Myocyte (in vitro differentiated cells): ENCODE data around the gene NEU3. TPM values are rescaled to one million over a fixed set of nuclear protein-coding genes. Genes with fewer than 3 reads are reported as not detected.
"Not testable (repeated sequence)": the region's sequence is repeated elsewhere in the genome, so short reads cannot be mapped to it uniquely, and the experiment has no call there.

ENCODE experiments used
- DNase-seq: peaks from one replicate; pipeline ENCODE4 v3.0.0-alpha.2; 2012; ENCODE audit warnings: low read depth
- polyA plus RNA-seq: library from polyadenylated mRNA; unstranded; fragments of >200 nt; gene quantifications from one replicate; pipeline ENCODE4 v1.2.1, GENCODE V29; 2012; ENCODE audit warnings: missing spikeins
- total RNA-seq: library from RNA; depleted of rRNA; stranded (reverse); fragments of >200 nt; gene quantifications from 2 replicates; pipeline ENCODE4 v1.2.3, GENCODE V29; 2014

The NEU3 gene
- 4.3 and 6.2 TPM in 2 replicates for total RNA-seq
- polyA plus RNA-seq: 3.9 TPM

- DNase-seq: peak; percentile 74
Measured at GRCh38 chr11:74988541-74989259, at the start of gene NEU3. TSS of gene NEU3 (plus strand) at chr11:74988933. CDS start at chr11:74989061, 128 bp downstream.

DNA sequence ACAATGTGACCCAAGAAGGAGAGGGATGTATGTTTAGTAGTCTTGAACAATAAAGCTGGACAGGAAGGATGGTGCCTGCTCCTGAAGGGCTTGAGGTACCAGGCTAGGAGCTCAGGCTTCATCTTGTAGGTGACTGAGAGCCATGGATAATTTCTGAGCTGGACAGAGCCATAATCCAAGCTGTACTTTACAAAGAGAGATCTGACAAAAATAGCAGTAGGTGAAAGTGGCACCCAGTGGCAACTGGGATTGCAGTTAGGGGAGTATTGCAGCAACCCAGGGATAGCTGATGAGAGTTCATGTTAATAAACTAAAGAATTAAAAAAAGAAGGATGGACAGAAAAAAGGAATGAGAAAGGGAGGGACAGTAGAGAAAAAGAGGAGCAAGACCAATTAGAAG, 47.2 kb upstream of the NEU3 start:
- DNase-seq: no peak

- no peak for DNase-seq
Measured at GRCh38 chr11:74942073-74942759, 46.5 kb upstream of the NEU3 start.

DNA sequence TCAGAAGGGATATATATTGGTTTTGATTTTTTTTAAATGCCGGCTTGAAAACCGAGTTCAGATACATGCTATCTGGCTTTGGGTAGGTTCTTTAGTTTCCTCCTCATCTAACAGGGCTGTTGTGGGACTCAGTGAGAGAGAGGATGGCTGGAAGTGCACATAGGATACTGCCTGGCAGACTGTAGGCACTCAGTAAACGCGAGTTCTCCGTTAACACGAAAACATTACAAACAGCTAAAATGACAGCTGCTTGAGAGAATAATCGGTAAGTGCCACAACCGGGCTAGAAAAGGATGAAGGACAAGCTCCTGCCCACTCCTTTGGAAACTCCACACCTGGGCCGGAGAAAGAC, 40.2 kb upstream of the NEU3 start:
- no peak for DNase-seq

DNA sequence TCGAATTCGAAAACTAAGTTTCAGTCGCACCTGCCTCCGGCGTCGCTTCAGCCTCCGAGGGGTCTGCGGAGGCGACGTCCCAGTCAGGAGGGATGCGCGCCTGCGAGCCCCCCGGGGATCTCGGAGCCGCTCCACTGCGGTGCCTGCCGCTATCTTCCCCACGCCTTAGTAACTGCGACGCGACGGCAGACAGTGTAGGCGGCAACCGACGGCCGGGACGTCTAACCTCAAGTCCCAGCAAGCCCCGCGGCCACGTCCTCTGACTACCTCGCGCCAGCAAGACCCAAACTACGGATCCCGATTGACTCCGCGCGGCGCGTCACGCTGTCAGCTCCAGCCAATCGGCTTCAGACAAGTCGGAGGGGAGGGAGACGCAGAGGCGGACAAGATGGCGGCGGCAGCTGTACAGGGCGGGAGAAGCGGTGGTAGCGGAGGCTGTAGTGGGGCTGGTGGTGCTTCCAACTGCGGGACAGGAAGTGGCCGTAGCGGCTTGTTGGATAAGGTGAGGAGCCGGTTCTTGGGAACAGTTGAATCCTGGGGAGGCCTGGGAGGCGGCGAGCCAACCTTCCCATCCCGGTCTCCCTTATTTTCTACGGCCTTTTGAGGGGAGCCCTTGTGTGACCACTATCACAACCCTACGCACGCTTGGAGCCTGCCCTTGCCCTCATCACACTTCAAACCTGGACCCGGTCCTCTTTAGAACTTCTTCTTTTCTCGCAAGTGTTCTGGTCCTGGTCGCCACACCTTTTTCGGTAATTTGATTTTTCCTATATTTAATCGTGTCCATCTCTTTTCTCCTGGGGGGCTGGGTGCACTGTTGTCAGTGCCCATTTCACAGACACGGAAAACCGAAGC, 39.6 kb upstream of the NEU3 start, which contains the start of the genes SPCS2 and XRRA1:
Gene SPCS2 (plus strand): TSS at position 369 of the 855 bp plus-strand sequence. CDS start 20 bp downstream, at position 389.
Gene XRRA1 (minus strand): TSS at position 194 of the 855 bp plus-strand sequence. CDS start 8,213 bp downstream, outside the sequence.
- DNase-seq: peak; percentile 99

GRCh38 chr11:74949753-74950137, 39.0 kb upstream of the NEU3 start:
- DNase-seq: no peak

DNA sequence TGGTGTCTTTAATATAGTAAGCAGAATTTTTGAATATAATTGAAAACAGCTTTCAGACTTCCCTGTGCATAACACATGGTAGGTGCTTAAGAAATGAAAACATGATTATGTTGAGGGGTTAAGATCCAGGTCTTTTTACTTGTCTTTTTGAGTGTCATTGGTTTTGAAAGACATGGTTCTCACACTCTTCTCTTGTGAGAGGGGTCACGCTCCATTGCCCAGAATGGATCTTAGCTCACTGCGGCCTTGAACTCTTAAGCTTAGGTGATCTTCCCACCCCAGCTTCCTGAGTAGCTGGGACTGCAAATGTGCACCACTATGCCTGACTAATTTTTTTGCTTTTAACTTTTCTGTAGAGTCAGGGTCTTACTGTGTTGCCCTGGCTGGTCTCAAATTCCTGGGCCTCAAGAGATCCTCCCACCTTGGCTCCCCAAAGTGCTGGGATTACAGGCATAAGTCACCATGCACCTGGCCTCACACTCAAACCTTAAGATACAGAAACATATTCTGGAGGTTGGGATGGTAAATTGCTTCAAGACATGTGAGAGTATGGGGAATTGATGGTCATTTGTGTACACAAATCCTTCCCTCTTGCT, 38.3 kb upstream of the NEU3 start:
- DNase-seq: no peak

- no peak for DNase-seq
Measured at GRCh38 chr11:74951226-74951625, 37.5 kb upstream of the NEU3 start.

- DNase-seq: no peak
Measured at GRCh38 chr11:74952752-74953151, 36.0 kb upstream of the NEU3 start.

DNA sequence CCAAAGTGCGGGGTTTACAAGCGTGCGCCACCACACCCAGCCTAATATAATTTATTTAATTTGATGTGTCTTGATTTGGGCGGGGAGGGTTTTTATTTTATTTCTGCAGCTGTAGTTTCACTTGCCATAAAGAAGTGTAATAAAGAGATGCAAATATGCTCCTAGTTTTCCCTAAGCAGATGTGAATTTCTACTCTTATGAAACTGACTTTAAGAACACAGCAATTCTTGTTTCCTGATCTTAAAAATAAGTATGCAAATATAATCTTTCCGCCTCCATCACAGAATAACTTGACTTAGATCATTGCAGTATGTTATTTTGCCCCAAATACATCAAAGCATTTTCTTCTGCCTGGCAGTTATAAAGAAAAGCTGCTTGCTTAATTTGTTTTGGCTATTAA, 35.3 kb upstream of the NEU3 start:
- DNase-seq: no peak

GRCh38 chr11:74954199-74954598, 34.5 kb upstream of the NEU3 start:
- no peak for DNase-seq

DNA sequence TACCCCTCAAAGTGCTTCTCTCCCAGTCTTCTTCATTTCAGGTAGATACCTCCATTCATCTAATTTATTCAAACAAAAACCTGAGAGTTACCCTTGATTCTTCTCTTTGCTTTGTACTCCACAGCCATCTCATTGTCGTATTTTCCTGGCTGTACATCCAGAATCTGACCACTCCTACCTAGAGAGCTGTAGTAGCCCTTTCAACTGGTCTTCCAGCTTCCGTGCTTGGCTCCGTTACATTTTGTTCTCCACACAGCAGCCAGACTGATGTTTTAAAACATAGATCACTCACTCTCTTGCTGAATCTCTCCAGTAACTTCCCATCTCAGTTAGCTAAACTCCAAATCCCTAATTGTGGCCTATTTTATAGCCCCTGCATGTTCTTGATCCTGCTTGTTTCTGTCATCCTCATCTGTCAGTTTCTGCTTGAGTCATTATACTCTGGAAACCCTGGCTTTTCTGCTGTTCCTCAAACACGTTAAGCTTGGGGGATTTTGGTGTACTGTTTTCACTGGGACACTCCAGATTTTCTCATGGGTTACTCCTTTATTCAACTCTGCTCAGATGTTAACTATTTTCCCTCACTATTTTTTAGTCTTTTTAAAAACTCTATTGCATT, 32.2 kb upstream of the NEU3 start:
- no peak for DNase-seq

DNA sequence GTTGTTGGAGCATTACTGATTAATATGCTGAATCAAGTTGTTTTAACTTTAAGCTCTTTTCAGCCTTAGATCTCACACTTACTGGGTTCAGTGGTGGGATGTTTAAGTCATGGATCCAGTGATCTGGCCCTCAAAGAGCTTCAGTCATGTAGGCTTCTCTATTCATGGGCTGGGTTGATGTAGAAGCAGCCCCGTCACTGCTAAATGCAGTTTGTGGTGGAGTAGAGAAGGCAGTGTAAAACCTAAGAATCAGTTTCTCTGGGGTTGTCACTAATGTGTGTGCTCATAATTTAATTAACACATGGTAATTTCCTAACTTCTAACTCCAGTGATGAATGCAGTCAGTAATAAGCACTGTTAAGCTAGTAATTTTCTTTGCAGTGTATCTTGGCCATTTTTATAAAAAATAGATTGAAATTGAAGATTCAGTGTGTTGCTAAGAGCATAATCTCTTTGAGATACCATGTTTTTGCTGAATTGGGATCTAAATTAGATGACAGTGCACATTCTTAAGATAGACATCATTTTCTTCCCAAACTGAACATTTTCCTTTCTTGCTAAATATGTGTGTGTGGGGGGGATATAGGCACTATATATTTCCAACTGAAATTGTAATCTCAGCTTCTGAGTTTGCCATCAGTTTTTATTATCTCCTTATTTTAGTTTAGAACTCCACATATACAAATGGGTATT, 30.6 kb upstream of the NEU3 start:
- DNase-seq: no peak

GRCh38 chr11:74960128-74960527, 28.6 kb upstream of the NEU3 start:
- DNase-seq: not testable (repeated sequence)

GRCh38 chr11:74966651-74967050, 22.1 kb upstream of the NEU3 start:
- no peak for DNase-seq

GRCh38 chr11:74970852-74971395, 17.8 kb upstream of the NEU3 start:
- DNase-seq: no peak

- no peak for DNase-seq
Measured at GRCh38 chr11:74971424-74971823, 17.3 kb upstream of the NEU3 start.

GRCh38 chr11:74978041-74978440, 10.7 kb upstream of the NEU3 start:
- DNase-seq: no peak

DNA sequence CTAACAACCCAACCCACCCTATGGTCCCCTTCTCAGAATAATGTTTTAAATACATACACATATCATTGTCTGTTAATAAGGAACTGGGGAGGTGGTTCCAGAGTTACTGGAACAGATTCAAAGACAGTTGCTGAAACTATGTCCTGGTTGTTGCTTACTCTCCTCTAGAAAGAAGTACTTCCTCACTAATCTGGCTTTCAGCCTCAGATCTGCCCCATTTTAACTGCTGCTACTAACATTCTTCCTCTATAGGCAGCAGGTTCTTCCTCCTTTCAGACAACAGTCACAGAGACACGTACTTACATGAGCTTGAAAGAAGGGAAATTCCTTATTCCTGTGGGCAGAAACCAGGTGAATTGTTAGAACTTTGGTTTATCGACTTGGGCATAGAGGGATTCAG, 8.1 kb upstream of the NEU3 start:
- no peak for DNase-seq

DNA sequence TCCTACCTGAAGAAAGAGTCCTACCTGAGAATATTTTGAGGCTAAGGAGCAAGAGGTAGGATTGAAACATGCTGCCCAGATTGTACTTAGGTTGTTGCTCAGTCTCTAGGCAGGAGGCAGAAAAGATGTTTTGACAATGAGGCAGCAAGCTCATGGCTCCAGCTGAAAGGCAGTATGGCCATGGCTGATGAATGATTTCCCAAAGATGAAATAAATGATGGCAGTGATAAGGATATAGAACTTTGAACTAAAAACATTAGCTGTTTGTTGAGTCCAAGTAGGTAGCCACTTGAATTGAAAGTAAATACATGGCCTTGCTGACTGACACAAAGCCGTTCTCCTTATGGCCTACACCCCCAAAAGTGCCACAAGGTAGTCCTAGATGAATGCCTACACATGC, 6.8 kb upstream of the NEU3 start:
- DNase-seq: no peak
